ENCODE data around the gene OR52I1. TPM values are rescaled to one million over a fixed set of nuclear protein-coding genes. Genes with fewer than 3 reads are reported as not detected.

Gene OR52I1
- total RNA-seq, 1 experiment from 2014 or later, result not detected

GRCh38 chr11:4615856-4616444 lies 22.1 kb downstream of the OR52I1 start (continued):
- TF ChIP-seq, protein P1, sequence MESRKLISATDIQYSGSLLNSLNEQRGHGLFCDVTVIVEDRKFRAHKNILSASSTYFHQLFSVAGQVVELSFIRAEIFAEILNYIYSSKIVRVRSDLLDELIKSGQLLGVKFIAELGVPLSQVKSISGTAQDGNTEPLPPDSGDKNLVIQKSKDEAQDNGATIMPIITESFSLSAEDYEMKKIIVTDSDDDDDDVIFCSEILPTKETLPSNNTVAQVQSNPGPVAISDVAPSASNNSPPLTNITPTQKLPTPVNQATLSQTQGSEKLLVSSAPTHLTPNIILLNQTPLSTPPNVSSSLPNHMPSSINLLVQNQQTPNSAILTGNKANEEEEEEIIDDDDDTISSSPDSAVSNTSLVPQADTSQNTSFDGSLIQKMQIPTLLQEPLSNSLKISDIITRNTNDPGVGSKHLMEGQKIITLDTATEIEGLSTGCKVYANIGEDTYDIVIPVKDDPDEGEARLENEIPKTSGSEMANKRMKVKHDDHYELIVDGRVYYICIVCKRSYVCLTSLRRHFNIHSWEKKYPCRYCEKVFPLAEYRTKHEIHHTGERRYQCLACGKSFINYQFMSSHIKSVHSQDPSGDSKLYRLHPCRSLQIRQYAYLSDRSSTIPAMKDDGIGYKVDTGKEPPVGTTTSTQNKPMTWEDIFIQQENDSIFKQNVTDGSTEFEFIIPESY (IDR thresholded peaks at IDR 0.05; ENCODE audit: extremely low read depth, insufficient replicate concordance, low read length), result no peak
- TF ChIP-seq EZH2phosphoT487 (IDR thresholded peaks at IDR 0.05; ENCODE audit: borderline replicate concordance) (no peak), ZFX (IDR thresholded peaks at IDR 0.05) (no peak), SP1 (IDR thresholded peaks at IDR 0.05; ENCODE audit: low read depth) (no peak)

- no peaks in the 10 kb centered on the region for H3K4me1 ChIP-seq (ENCODE audit: control insufficient read depth in 1 of 2, insufficient read depth in 2 of 2, low read length in 2 of 2)
- H3K79me2 ChIP-seq (ENCODE audit: insufficient read depth, low read length), result no peaks in the 10 kb centered on the region
- CTCF ChIA-PET, result no interaction called here
- DNase-seq (ENCODE audit: low read depth, low spot score) (no peak), ATAC-seq (no peak)
- RAD21 ChIA-PET (ENCODE audit: low non-redundant PET in 1 of 2, low total read pairs in 2 of 2, uncharacterized antibody in 2 of 2, unreplicated experiment in 2 of 2), result no interaction called here
- H3K27me3 ChIP-seq (ENCODE audit: insufficient read depth, low read length), result peaks cover 27% of the 10 kb centered on the region; the same call in 1 of the 2 replicates
- no peaks in the 10 kb centered on the region for H3K9me3 ChIP-seq (ENCODE audit: control insufficient read depth in 1 of 2, insufficient read depth in 1 of 2, low read depth in 1 of 2, low read length in 2 of 2)
- no peak overlapping the region for H3K27ac ChIP-seq (ENCODE audit: low read depth, low read length)
- no peaks in the 10 kb centered on the region for H3K9me2 ChIP-seq (ENCODE audit: insufficient read depth)
- TF ChIP-seq ZNF274 (IDR thresholded peaks at IDR 0.05; ENCODE audit: low read depth, low read length), result no peak
- no peak for TF ChIP-seq CTCF (IDR thresholded peaks at IDR 0.05 in 2 of 3, conservative IDR thresholded peaks at IDR 0.05 in 1 of 3; ENCODE audit: borderline replicate concordance in 1 of 3, insufficient read depth in 1 of 3, low read depth in 2 of 3, low read length in 2 of 3)
- no peak for TF ChIP-seq ELF1 (IDR thresholded peaks at IDR 0.05; ENCODE audit: borderline replicate concordance, low read depth)
- no peak for TF ChIP-seq CEBPB (IDR thresholded peaks at IDR 0.05; ENCODE audit: low read depth)
- TF ChIP-seq SRF (IDR thresholded peaks at IDR 0.05; ENCODE audit: low read depth), result no peak
- TF ChIP-seq EGR1 (IDR thresholded peaks at IDR 0.05; ENCODE audit: low read depth), result no peak
- TF ChIP-seq JUND (IDR thresholded peaks at IDR 0.05), result no peak
- TF ChIP-seq, protein P1 (IDR thresholded peaks at IDR 0.05; ENCODE audit: extremely low read depth, insufficient replicate concordance, low read length), result no peak
- no peak for TF ChIP-seq REST (IDR thresholded peaks at IDR 0.05; ENCODE audit: low read depth)
- intact Hi-C loops (cut with micrococcal nuclease), result loop anchor here (10.0 kb wide), 1 partner anchor 765 kb away; the partner anchor contains the start of gene OR51M1
- H2AFZ ChIP-seq (ENCODE audit: low read depth, low read length, poor library complexity, severe bottlenecking), result no peak overlapping the region
- H3K36me3 ChIP-seq (ENCODE audit: control insufficient read depth in 1 of 2, insufficient read depth in 2 of 2, low read length in 2 of 2), result no peaks in the 10 kb centered on the region
- no peak overlapping the region for H3K9ac ChIP-seq (ENCODE audit: low read length)
- H3K4me2 ChIP-seq (ENCODE audit: low read length), result no peak overlapping the region
- POLR2A ChIA-PET, result no interaction called here
- no TSS peak for BruUV-seq (replicated peaks)
- H3K4me3 ChIP-seq (replicated peaks in 1 of 2; ENCODE audit: low read depth in 1 of 2, low read length in 2 of 2), result no peak overlapping the region
- no peaks in the 10 kb centered on the region for H4K20me1 ChIP-seq (ENCODE audit: insufficient read depth)
These were observed 25.7 kb downstream of the OR52I1 start for GRCh38 chr11:4619514-4619913.

All from HCT116 (cell line).